Erythroblast (primary cell): Measurements from ENCODE around the gene COPS7A.

Experiments used
- GATA1 ChIP-seq: IDR thresholded peaks from 2 replicates; pipeline ENCODE4 v1.6.1; 2011; ENCODE audit warnings: low read depth, mild to moderate bottlenecking, control low read depth, low read length, moderate library complexity
- POLR2A ChIP-seq: IDR thresholded peaks from 2 replicates; pipeline ENCODE4 v1.6.1; 2011; ENCODE audit warnings: mild to moderate bottlenecking, low read length

- no peak for TF ChIP-seq POLR2A
- no peak for TF ChIP-seq GATA1
Observed at GRCh38 chr12:6700646-6701051, 23.2 kb upstream of the COPS7A start, which contains the start of gene PIANP.
